ENCODE data around the gene GPER1. TPM values are rescaled to one million over a fixed set of nuclear protein-coding genes. Genes with fewer than 3 reads are reported as not detected.

Gene GPER1
- total RNA-seq, 1 experiment from 2014 or later: 0.28 TPM

- DNase-seq (ENCODE audit: unreplicated experiment): no peak
- H3K4me3 Mint-ChIP-seq (ENCODE audit: unreplicated experiment): no peak overlapping the region
- H3K9me3 Mint-ChIP-seq (ENCODE audit: unreplicated experiment): no peaks in the 10 kb centered on the region
- peaks cover 13% of the 10 kb centered on the region for H3K36me3 Mint-ChIP-seq (ENCODE audit: insufficient read depth, unreplicated experiment)
- intact Hi-C loops (cut with micrococcal nuclease): no loop called here
- BruUV-seq (replicated peaks): no TSS peak
- H3K27ac Mint-ChIP-seq (ENCODE audit: low read depth, unreplicated experiment): no peak overlapping the region
- TF ChIP-seq CTCF (IDR thresholded peaks at IDR 0.05; ENCODE audit: unreplicated experiment): no peak
- H3K27me3 Mint-ChIP-seq (ENCODE audit: insufficient read depth, unreplicated experiment): no peaks in the 10 kb centered on the region
- POLR2A ChIA-PET: no interaction called here
- H3K4me1 Mint-ChIP-seq (ENCODE audit: insufficient read depth, unreplicated experiment): peaks cover 24% of the 10 kb centered on the region
- CTCF ChIA-PET: interaction anchor here (0.6 to 1.1 kb wide), 2 partner anchors 9 to 86 kb away, joined by 3 to 4 read pairs; no protein-coding TSS in a partner anchor
Measured at GRCh38 chr7:1090686-1091643, 3.1 kb downstream of the GPER1 start.

DNA sequence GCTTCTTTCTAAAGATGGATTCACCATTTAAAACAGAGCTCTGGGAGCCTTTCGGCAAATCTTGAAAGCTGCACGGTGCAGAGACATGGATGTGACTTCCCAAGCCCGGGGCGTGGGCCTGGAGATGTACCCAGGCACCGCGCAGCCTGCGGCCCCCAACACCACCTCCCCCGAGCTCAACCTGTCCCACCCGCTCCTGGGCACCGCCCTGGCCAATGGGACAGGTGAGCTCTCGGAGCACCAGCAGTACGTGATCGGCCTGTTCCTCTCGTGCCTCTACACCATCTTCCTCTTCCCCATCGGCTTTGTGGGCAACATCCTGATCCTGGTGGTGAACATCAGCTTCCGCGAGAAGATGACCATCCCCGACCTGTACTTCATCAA lies 3.7 kb downstream of the GPER1 start:
- H3K4me3 Mint-ChIP-seq (ENCODE audit: unreplicated experiment): no peak overlapping the region
- intact Hi-C loops (cut with micrococcal nuclease): no loop called here

DNA sequence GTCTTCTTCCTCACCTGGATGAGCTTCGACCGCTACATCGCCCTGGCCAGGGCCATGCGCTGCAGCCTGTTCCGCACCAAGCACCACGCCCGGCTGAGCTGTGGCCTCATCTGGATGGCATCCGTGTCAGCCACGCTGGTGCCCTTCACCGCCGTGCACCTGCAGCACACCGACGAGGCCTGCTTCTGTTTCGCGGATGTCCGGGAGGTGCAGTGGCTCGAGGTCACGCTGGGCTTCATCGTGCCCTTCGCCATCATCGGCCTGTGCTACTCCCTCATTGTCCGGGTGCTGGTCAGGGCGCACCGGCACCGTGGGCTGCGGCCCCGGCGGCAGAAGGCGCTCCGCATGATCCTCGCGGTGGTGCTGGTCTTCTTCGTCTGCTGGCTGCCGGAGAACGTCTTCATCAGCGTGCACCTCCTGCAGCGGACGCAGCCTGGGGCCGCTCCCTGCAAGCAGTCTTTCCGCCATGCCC lies 4.3 kb downstream of the GPER1 start:
- Mint-ChIP-seq H3K36me3 (ENCODE audit: insufficient read depth, unreplicated experiment) (peaks cover 13% of the 10 kb centered on the region), H3K9me3 (ENCODE audit: unreplicated experiment) (no peaks in the 10 kb centered on the region), H3K27ac (ENCODE audit: low read depth, unreplicated experiment) (no peak overlapping the region), H3K4me3 (ENCODE audit: unreplicated experiment) (no peak overlapping the region), H3K27me3 (ENCODE audit: insufficient read depth, unreplicated experiment) (no peaks in the 10 kb centered on the region), H3K4me1 (ENCODE audit: insufficient read depth, unreplicated experiment) (peaks cover 18% of the 10 kb centered on the region)
- intact Hi-C loops (cut with micrococcal nuclease): no loop called here
- no peak for TF ChIP-seq CTCF (IDR thresholded peaks at IDR 0.05; ENCODE audit: unreplicated experiment)
- no peak for DNase-seq (ENCODE audit: unreplicated experiment)
- no TSS peak for BruUV-seq (replicated peaks)
- ChIA-PET POLR2A (no interaction called here), CTCF (interaction anchor here (0.6 to 2.3 kb wide), 2 partner anchors 27 to 85 kb away, joined by 3 to 8 read pairs; no protein-coding TSS in a partner anchor)

More for the DNA sequence above, 3.7 kb downstream of the GPER1 start:
- no peak overlapping the region for H3K27ac Mint-ChIP-seq (ENCODE audit: low read depth, unreplicated experiment)
- no peaks in the 10 kb centered on the region for H3K9me3 Mint-ChIP-seq (ENCODE audit: unreplicated experiment)
- no peak for TF ChIP-seq CTCF (IDR thresholded peaks at IDR 0.05; ENCODE audit: unreplicated experiment)
- H3K36me3 Mint-ChIP-seq (ENCODE audit: insufficient read depth, unreplicated experiment): peaks cover 13% of the 10 kb centered on the region
- no TSS peak for BruUV-seq (replicated peaks)
- no peaks in the 10 kb centered on the region for H3K27me3 Mint-ChIP-seq (ENCODE audit: insufficient read depth, unreplicated experiment)
- POLR2A ChIA-PET: no interaction called here
- no peak for DNase-seq (ENCODE audit: unreplicated experiment)
- CTCF ChIA-PET: interaction anchor here (0.6 to 1.1 kb wide), 2 partner anchors 9 to 86 kb away, joined by 3 to 4 read pairs; no protein-coding TSS in a partner anchor
- H3K4me1 Mint-ChIP-seq (ENCODE audit: insufficient read depth, unreplicated experiment): peaks cover 23% of the 10 kb centered on the region

GRCh38 chr7:1092806-1093501 lies 5.0 kb downstream of the GPER1 start:
- no peak for DNase-seq (ENCODE audit: unreplicated experiment)
- Mint-ChIP-seq H3K36me3 (ENCODE audit: insufficient read depth, unreplicated experiment) (peaks cover 13% of the 10 kb centered on the region), H3K27ac (ENCODE audit: low read depth, unreplicated experiment) (no peak overlapping the region), H3K4me3 (ENCODE audit: unreplicated experiment) (no peak overlapping the region), H3K9me3 (ENCODE audit: unreplicated experiment) (no peaks in the 10 kb centered on the region), H3K27me3 (ENCODE audit: insufficient read depth, unreplicated experiment) (no peaks in the 10 kb centered on the region), H3K4me1 (ENCODE audit: insufficient read depth, unreplicated experiment) (peaks cover 10% of the 10 kb centered on the region)
- CTCF ChIA-PET: interaction anchor here (0.6 to 2.3 kb wide), 3 partner anchors 28 to 341 kb away, joined by 3 to 8 read pairs (median 3); no protein-coding TSS in a partner anchor
- POLR2A ChIA-PET: interaction anchor here (0.6 kb wide), 1 partner anchor 45 kb away, joined by 3 read pairs; a partner anchor contains a TSS
- intact Hi-C loops (cut with micrococcal nuclease): no loop called here
- TF ChIP-seq CTCF (IDR thresholded peaks at IDR 0.05; ENCODE audit: unreplicated experiment): no peak
- BruUV-seq (replicated peaks): no TSS peak

Data from MCF 10A (cell line).